HG03457 (cell line): ENCODE measurements around the gene PLXDC2.

Experiments
- ATAC-seq: cut with Tn5 transposase; IDR thresholded peaks from one replicate; pipeline ENCODE4 v1.9.1; 2021; ENCODE audit warnings: moderate number of reproducible peaks; ENCODE audit not compliant: unreplicated experiment

PLXDC2 gene

DNA sequence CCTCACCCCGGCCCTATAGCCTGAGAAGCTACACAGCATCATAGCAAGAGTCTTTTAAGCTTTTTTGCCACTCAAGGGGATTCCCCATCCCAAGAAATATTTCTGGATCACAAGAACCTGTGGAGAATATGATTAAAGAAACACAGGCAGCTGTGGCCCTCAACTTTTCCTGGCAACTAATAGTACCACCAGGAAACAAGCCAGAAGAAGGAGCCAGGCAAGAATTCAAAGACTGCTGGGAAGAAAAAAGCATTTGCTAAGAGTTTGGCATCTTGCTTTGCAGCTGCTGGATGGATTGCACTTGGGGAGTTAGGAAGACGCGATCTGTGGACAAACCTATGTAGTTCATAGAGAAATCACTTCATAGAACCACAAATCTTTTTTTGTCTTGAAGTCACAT is 437.8 kb downstream of the PLXDC2 start:
- no peak for ATAC-seq

DNA sequence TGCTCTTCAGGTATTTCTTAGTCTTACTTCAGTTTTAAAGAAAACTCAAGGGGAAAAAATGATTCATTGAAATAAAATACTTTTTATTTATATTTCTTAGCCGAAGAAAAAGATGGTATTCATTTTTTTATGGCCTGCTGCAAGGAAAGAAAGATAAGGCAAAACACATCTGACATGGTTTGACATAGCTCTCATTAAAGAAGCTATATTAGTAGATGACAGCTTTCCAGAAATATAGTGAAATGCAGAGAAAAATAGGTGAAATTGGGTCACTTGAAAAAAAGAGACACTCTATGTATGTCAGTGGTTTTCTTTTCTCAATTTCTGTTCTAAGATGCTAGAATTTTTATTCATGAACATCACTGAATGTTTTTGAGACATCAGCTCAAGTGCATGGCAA is 438.3 kb downstream of the PLXDC2 start:
- no peak for ATAC-seq

DNA sequence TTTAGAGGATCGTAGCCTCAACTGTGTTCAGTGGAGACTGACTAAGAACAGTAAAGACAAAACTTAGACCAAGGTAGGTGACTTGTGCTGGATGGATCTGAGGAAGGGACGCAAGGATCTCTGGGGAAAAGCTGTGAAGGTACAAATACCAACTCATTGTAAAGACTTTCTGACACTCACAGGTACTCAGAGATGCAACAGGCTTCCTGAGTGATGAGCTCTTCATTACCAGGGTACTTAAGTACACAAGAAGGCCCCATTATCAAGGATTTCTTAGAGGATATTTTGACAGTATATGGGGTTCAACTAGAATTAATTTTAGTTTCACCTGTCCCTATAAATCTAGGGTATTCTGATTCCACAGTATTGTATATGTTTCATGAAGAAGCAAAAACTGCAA is 440.7 kb downstream of the PLXDC2 start:
- ATAC-seq: no peak

DNA sequence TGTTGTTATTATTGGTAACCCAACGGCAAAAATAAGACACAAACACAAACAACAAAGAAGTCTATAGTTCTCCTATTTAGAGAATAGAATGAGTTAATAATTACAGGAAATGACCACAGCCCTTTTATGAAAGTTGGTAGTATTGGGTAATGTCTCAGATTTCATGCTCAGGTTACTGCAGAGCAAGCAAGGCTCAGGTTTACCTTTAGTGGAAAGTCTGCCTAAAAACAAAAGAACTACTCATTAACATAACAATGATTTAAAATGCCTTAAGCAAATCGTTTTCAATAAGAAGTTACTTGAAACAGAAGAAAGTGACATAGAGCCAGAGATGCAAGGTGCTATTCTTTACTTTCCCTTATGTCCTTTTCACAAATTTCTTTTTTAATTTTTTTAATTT is 441.2 kb downstream of the PLXDC2 start:
- ATAC-seq: no peak

DNA sequence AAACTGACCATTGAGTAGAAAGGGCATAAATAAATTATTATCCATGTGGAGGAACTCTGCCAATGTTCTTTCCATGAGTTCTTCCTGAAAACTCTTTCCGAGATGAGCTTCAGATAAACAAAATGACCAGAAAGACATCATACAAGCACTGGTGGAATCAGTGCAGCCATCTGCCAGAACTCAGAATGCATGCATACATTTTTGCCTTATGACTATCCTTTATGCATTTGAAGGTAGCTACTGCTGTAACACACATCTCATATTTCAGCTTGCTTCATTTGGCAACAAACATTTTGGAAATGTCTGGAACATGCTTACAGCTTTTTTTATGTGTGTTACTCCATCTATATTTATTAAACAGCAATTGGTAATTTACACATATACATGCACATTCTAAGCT is 448.9 kb downstream of the PLXDC2 start:
- no peak for ATAC-seq

DNA sequence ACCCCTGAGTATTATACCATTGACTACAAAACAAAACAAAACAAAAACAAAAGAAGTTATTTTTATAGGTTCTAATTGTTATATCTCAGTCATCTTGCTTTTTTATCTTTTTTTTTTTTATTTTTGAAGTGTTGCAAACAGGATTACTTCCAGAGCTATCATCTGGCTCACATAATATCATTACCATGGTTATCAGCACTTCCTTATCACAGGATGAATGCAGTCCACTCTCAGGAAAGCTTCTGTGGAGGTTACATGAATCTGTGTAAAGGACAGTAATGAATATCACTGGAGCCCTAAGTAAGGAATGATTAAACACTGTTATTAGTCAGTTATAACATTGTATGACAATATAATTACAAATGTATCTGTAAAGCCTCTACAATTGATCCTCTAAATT is 451.5 kb downstream of the PLXDC2 start:
- no peak for ATAC-seq

DNA sequence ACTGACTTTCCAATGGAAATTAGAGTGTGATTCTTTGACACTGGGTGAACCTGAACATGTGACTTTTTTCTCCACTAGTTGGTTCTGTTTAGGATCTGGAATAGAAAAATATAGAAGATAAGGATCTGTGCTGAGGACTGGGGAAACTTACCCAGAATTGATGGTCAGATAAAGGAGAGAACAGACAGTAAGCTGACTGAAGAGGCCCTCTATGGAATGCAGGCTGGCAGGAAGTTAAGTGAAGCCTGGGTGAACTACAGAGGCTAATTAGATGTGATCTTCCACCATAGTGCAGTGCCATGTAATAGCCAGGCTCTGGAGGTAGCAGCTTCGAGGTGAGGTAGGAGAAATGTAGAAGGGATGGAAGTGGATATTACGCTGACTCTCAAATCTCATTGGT is 455.3 kb downstream of the PLXDC2 start:
- no peak for ATAC-seq

DNA sequence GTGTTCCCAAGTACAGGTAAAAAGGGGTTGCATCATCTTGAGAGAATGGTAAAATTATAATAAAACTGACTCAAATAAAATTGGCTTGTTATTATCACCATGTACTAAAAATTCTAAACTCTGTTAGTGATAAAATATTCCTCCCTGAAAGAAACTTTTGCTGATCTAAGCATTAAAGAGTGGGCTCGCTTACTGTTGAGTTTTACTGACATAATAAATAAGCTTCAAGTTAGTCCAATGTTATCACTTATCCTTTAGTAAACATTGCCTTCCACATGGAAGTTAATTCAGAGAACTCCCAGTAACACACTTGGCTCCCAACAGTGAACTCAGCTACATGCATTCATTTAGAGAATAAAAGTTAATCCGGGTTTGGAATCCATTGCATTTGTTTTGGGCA is 456.4 kb downstream of the PLXDC2 start:
- ATAC-seq: no peak

DNA sequence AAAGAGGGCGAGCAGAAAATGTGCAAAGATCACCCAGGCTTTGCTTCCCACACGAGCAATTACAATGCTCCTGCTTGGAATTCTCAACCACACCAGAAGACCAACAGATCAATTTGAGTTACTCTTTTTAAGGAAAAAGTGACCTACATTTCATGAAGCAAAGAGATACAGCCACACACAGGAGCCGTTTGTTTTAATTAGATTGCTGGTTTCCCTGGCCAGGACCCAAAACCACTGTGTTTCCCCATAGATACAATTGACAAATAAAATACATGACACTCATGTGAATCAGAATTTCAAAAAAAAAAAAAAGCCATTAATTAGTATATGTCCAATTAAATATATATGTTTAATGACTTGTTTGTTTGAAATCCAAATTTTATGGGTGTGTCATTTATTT is 458.3 kb downstream of the PLXDC2 start:
- no peak for ATAC-seq

DNA sequence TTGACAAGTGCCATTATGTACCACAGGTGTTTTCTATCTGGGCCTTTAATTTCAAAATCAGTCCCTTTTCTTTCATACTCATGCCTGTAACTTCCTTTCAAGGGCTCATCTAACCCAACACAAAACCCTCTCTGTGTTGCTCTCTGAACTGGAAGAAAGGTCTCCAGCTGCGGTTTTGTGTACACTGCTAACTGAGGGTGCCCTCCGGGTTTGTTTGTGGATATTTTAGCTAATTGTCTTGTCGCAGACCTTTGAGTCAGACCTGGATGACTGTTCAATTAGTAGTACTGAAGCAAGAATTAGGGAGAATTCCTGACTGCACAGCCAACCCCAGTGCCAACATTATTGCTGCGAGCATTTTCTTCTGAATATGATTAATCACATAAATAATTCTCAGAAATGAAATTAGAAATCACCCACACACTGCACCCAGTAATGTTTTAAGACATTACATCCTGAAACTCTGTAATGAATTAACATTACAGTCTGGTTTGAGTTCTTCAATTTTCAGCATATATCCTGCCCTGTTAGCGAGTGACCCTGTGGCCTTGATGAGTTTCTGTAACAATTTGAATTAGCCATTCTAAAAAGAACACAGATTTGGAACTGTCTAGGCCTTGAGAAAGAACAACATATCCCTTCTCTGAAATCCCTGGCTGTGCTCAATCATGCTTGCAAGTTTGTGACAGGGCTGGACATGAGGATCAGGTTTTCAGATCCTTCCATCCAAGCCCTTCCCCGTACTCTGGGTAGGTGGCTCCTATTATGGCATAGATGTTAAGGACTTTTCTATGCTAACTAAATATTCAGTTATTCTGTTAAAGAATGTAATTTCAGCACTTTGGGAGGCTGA is 460.1 kb downstream of the PLXDC2 start:
- ATAC-seq: no peak

DNA sequence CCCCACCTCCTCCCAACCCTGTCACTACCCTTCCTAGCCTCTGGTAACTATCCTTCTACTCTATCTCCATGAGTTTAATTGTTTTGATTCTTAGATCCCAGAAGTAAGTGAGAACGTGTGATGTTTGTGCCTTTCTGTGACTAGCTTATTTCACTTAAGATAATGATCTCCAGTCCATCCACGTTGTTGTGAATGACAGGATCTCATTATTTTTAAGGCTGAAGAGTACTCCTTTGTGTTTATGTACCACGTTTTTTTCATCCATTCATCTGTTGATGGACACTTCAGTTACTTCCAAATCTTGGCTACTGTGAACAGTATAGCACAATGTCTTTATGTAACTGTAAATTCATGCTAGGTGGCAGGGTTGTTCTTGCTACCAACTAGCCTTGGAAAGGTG is 461.6 kb downstream of the PLXDC2 start:
- no peak for ATAC-seq

DNA sequence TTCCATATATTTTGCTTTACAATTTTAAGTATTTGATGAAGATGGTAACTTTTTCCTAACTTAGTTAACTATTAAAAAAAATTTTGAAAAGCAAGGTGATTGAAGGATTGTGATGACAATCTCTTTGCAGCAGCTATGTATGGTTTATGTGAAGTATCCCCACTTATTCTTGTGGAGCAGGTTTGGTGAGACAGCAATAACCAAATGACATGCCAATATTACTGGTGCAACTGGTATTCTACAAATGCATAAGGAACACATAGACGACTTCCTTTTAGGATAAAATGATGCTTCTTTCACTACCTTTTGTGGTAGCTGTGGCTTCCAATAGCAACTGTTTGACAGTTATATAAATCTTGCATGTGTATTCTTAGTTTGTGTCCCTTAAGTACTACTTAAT is 465.3 kb downstream of the PLXDC2 start:
- ATAC-seq: no peak

DNA sequence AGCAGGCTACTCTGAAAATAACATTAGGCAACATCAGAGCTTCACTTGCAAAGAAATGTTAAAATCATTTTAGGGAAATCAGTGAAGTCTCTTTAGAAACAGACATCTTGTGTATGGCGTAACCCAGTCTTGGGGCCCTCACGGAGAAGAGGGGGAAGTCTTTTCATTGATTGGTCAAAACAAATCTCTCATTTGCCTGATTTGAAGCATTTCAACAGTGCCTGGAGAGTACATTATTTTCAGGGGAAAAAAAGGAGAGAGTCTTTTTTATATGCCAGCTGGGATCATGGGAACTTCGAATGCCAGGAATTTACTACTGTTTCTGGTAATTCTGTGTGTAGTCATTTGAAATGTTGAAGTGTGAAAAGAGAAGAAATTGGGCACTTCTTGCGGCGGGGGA is 471.4 kb downstream of the PLXDC2 start:
- ATAC-seq: no peak

DNA sequence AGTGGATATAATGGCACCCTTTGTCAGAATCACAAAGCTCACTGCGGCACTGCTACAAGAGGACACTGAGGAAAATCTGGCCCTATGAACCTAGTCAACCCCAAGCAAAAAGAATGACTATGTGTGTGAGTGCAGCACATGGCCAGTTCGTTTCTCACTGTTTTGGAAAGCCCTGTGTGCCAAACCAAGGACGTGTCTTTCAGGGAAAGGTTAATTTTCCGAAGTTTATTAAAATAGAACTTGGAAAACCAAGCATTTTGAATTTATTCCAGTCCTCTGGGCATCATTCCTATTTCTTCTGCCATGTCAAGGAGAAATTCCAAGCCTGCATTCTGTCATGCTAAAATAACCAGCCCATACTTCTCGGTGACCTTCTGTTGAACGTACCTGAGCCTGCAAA is 471.8 kb downstream of the PLXDC2 start:
- no peak for ATAC-seq

DNA sequence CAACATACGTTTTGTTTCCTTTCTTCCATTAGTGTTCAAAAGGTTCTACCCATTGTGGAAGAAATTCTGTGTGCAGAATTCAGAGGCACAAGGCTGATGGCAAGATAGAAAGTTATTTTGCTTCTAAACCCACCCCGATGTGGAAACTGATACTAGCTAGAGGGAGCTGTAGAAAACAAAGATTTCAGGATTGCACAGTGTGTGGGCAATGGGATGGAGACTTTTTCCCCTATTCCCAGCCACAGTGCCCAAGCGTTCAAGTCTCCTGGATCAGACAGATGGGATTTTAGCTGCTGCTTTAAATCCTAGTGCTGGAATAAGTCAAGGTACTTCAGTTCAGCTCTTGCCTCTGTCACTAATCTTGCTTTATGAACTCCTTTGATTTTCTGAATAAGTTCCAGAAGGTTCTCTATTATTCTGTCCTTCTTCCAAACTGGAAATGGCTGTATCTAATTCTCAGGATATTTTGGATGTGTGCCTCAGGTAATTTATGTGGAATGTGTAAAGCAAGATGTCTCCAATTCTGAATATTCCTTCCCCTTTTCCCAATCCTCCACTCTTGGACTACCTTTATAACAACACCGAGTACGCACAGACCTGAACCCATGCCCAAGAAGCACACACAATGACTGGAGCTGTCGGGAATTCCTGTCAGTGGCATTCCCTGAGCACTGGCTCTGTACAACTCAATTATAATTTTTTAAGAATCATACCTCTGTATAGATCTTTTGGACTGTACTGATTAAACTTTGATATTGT is 473.0 kb downstream of the PLXDC2 start:
- ATAC-seq: no peak

DNA sequence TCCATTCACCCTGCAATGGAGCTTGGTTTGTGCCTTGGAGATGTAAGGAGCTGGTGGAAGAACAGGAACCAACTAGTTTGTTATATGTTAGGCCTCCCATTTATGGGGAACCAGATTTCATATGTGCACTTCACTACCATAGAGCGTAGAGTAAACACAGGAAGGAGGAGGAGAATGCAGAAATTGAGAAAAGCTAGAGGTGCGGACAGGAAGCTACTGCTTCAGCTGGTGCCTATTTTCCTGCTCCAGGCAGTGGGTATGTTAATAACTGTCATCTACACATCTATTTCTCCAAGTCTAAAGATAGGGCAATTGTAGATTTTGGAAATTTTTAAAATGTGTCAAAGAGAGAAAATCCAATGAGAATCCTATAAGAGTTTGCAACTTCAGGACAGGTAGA is 482.2 kb downstream of the PLXDC2 start:
- ATAC-seq: no peak

DNA sequence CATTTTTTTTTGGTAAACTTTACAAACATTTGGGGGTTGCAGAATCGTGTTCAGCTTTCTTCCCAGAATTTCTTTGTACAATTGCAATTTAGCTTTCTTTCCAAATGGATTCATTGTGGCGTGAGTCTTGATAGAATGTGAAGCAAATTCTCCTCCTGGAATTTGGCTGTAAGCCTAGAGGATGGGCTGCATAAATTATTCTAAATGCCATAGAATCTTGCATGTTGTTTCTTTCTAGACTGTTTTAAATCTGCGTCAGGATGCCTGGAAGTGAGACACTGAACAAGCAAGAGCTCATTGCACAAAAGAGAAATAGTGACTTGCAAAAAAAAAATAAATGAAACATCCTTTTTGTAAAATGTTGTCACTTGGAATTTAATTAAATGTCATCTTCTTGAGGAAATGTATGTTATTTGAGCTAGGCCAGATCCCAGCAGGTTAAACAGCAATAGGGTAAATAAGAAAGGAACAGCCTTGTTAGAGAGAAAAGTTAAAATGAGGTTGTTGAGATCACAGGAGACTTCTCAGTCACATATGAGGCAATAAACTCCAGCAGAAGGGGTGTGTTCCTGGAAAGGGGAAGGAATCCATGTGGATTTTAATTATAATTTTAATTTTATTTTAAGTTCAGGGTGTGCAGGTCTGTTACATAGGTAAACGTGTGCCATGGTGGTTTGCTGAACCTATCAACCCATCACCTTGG is 483.0 kb downstream of the PLXDC2 start:
- ATAC-seq: no peak

DNA sequence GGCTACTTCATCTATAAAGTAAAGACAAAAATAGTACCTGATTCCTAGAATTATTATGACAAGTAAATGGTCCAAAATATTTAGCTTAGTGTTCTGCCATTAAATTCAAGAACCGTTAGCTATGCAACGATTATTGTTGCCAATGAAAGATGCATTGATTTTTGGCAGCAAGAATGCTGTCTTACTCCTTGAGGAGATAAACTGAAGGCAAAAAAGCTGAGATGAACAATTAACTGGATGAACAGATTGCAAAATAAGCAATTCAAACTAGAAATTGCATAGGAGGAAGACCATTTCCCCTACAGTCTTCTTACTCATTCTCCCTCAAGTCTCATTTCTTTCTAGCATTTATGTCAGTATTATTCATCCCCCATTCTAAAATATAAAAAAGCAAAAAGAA is 484.5 kb downstream of the PLXDC2 start:
- ATAC-seq: no peak

DNA sequence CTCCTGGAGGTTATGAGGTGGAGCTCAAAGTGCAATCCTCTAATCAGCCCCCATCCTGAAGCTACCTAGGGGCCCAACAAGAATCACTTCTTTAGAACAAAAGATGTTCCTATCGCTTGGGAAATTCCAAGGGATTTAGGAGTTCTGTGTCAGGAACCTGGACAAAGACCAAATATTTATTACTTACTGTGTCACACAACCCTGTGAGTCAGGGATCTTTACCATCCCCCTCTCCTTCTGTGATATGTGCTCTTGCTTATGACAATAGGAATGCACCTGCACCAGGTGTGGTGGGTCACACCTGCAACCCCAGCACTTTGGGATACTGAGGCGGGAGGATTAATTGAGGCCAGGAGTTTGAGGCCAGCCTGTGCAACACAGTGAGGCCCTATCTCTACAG is 485.8 kb downstream of the PLXDC2 start:
- ATAC-seq: no peak

DNA sequence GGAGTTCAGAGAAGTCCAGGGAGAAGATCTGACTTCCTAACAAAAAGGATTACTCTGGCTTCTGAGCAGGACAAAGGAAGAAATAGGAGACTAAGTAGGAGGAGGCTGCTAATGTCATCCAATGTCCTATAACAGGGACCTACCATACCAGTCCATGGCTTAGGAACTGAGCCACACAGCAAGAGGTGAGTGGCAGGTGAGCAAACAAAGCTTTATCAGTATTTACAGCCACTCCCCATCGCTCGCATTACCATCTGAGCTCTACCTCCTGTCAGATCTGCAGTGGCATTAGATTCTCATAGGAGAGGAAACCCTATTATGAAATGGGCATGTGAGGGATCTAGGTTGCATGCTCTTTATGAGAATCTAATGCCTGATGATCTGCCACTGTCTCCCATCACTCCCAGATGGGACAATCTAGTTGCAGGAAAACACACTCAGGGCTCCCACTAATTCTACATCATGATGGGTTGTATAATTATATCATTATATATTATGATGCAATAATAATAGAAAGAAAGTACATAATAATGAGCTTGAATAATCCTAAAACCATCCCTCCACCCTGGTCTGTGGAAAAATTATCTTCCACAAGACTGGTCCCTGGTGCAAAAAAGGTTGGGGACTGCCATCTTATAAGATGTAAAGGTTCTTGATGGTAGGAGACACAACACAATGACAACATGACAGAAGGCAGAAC is 487.4 kb downstream of the PLXDC2 start:
- ATAC-seq: no peak

DNA sequence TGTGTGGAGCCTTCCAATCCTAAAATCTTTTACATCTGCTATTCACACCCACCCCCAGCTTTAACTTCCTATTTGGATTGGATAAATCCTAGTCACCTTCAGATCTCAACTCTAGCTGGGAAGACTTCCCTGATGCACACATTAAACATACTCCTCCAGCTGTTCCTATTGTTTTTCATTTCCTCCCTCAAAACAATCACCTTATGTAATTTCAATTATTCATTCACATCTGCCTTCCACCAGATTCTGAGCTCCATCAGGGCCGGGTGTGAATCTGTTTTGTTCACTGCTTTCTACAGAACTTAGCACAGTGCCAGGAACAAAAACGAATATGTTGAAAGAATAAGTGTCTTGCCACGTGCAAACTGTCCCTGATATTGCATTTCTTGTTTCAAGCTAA is 497.4 kb downstream of the PLXDC2 start:
- no peak for ATAC-seq
